ENCODE measurements around the gene SPEF2. TPM values are rescaled to one million over a fixed set of nuclear protein-coding genes. Genes with fewer than 3 reads are reported as not detected.

The SPEF2 gene
- total RNA-seq, 1 donor from 2014 or later, result 11.8 TPM

- DNase-seq (ENCODE audit: low spot score), result no peak
These were observed 160.7 kb downstream of the SPEF2 start for GRCh38 chr5:35778259-35778769.

- DNase-seq (ENCODE audit: low spot score), result no peak
These were observed 162.6 kb downstream of the SPEF2 start for GRCh38 chr5:35780236-35780635.

GRCh38 chr5:35781181-35781790, 163.6 kb downstream of the SPEF2 start:
- peak; percentile 16 for DNase-seq (ENCODE audit: low spot score)

- no peak for DNase-seq (ENCODE audit: low spot score)
These were observed 165.9 kb downstream of the SPEF2 start for GRCh38 chr5:35783551-35783950.

- DNase-seq (ENCODE audit: low spot score), result no peak
These were observed 168.0 kb downstream of the SPEF2 start for GRCh38 chr5:35785601-35786085.

GRCh38 chr5:35788724-35789123, 171.1 kb downstream of the SPEF2 start:
- no peak for DNase-seq (ENCODE audit: low spot score)

- DNase-seq (ENCODE audit: low spot score), result no peak
These were observed 172.2 kb downstream of the SPEF2 start for GRCh38 chr5:35789732-35790456.

GRCh38 chr5:35790457-35790822, 172.8 kb downstream of the SPEF2 start:
- DNase-seq (ENCODE audit: low spot score), result no peak

- no peak for DNase-seq (ENCODE audit: low spot score)
These were observed 176.6 kb downstream of the SPEF2 start for GRCh38 chr5:35794328-35794619.

GRCh38 chr5:35794684-35795375, 177.2 kb downstream of the SPEF2 start:
- no peak for DNase-seq (ENCODE audit: low spot score)

- no peak for DNase-seq (ENCODE audit: low spot score)
These were observed 181.5 kb downstream of the SPEF2 start for GRCh38 chr5:35799181-35799580.

GRCh38 chr5:35799753-35800152, 182.1 kb downstream of the SPEF2 start:
- DNase-seq (ENCODE audit: low spot score), result no peak

GRCh38 chr5:35803191-35803651, 185.6 kb downstream of the SPEF2 start:
- peak; percentile 80 for DNase-seq (ENCODE audit: low spot score)

- no peak for DNase-seq (ENCODE audit: low spot score)
These were observed 186.6 kb downstream of the SPEF2 start for GRCh38 chr5:35804201-35804653.

- no peak for DNase-seq (ENCODE audit: low spot score)
These were observed 187.2 kb downstream of the SPEF2 start for GRCh38 chr5:35804841-35805240.

GRCh38 chr5:35810601-35811000, 192.9 kb downstream of the SPEF2 start:
- DNase-seq (ENCODE audit: low spot score), result no peak

- no peak for DNase-seq (ENCODE audit: low spot score)
These were observed 193.6 kb downstream of the SPEF2 start for GRCh38 chr5:35811108-35811741.

- DNase-seq (ENCODE audit: low spot score), result no peak
These were observed 195.9 kb downstream of the SPEF2 start for GRCh38 chr5:35813521-35813920.

- no peak for DNase-seq (ENCODE audit: low spot score)
These were observed 197.7 kb downstream of the SPEF2 start for GRCh38 chr5:35815089-35815936.

GRCh38 chr5:35816881-35817521, 199.3 kb downstream of the SPEF2 start:
- no peak for DNase-seq (ENCODE audit: low spot score)

GRCh38 chr5:35819026-35819425, 201.4 kb downstream of the SPEF2 start:
- DNase-seq (ENCODE audit: low spot score), result no peak
